ENCODE data around the gene DNAJC5G. TPM values are rescaled to one million over a fixed set of nuclear protein-coding genes. Genes with fewer than 3 reads are reported as not detected.
"Not testable (repeated sequence)": the region's sequence is repeated elsewhere in the genome, so short reads cannot be mapped to it uniquely, and the experiment has no call there.

The DNAJC5G gene
- total RNA-seq, 2 donors from 2014 or later, result not detected

DNA sequence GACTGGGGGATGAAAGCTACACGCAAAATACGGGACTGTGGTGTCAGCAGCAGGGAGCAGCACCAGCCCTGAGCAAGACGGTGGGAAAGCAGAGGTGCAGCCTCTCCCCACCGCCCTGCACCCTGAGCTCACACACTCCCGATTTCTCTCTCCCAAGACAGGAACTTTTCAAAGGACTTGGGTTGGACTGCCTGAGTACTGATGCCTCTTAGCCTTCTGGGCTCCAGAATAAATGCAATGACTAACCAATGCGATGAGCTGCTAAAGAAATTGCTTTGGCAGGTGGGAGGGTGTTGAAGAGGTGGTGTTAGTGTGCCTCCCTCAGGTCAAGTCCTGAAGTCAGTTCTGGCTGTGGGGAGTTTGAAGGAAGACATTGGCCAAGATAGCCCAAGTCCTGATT, 16.6 kb downstream of the DNAJC5G start:
- no peaks in the 10 kb centered on the region for H3K9me3 Mint-ChIP-seq
- DNase-seq (ENCODE audit: low spot score in 2 of 2) (no peak), ATAC-seq (no peak)
- no peaks in the 10 kb centered on the region for H3K36me3 Mint-ChIP-seq
- H3K27ac Mint-ChIP-seq, result no peak overlapping the region

DNA sequence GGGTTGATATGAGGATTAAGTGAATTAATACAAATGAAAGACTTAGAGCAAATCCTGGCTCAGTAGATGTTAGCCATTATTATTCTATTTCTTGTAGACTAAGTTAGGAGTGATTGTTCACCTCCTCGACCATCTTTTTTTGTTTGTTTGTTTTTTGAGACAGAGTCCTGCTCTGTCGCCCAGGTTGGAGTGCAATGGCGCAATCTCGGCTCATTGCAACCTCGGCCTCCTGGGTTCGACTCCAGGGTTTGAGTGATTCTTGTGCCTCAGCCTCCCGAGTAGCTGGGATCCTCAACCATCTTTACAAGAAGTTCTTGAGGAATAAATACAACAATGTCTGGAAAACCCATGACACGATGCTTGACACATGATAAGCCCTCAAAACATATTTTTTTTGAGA, 19.7 kb downstream of the DNAJC5G start:
- no peak overlapping the region for H3K27ac Mint-ChIP-seq
- DNase-seq (ENCODE audit: low spot score in 2 of 2), result no peak
- H3K9me3 Mint-ChIP-seq, result no peaks in the 10 kb centered on the region
- ATAC-seq, result no peak
- no peaks in the 10 kb centered on the region for H3K36me3 Mint-ChIP-seq

DNA sequence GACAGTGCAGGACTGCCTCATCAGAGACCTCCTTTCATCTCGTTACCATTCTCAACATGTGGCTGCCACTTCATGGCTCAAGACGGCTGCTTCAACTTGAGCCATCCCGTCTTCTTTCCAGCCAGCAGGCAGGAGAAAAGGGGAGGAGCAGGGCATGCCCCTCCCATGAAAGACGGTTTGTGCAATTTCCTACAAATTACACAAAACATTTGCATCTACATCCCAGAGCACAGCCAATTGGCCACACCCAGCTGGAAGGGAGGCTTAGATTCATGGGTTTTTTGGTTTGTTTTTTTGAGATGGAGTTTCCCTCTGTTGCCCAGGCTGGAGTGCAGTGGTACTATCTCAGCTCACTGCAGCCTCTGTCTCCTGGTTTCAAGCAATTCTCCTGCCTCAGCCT, 21.2 kb downstream of the DNAJC5G start:
- no peaks in the 10 kb centered on the region for H3K9me3 Mint-ChIP-seq
- H3K27ac Mint-ChIP-seq, result no peak overlapping the region
- DNase-seq (ENCODE audit: low spot score in 2 of 2) (no peak), ATAC-seq (no peak)
- no peaks in the 10 kb centered on the region for H3K36me3 Mint-ChIP-seq

DNA sequence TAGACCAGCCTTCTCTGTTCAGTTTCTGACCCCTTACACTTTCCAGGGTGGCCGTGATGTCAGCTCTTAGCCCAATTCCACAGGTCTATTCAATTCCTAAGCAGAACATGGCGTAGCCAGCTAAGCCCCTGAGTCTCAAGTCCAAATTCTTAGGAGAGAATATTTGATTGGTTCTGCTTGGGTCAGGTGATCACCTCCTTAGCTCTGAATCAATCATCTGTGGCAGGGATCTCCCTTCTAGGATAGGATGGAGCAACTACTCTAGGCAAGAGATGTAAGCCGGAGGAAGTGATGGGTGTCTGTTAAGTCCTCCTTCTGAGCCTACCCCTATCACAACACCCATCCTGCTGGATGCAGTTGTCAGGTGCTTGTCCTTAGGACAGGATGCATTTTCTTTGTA, 22.0 kb downstream of the DNAJC5G start:
- H3K36me3 Mint-ChIP-seq, result no peaks in the 10 kb centered on the region
- no peak overlapping the region for H3K27ac Mint-ChIP-seq
- no peak for DNase-seq (ENCODE audit: low spot score in 2 of 2)
- no peak for ATAC-seq
- H3K9me3 Mint-ChIP-seq, result no peaks in the 10 kb centered on the region

DNA sequence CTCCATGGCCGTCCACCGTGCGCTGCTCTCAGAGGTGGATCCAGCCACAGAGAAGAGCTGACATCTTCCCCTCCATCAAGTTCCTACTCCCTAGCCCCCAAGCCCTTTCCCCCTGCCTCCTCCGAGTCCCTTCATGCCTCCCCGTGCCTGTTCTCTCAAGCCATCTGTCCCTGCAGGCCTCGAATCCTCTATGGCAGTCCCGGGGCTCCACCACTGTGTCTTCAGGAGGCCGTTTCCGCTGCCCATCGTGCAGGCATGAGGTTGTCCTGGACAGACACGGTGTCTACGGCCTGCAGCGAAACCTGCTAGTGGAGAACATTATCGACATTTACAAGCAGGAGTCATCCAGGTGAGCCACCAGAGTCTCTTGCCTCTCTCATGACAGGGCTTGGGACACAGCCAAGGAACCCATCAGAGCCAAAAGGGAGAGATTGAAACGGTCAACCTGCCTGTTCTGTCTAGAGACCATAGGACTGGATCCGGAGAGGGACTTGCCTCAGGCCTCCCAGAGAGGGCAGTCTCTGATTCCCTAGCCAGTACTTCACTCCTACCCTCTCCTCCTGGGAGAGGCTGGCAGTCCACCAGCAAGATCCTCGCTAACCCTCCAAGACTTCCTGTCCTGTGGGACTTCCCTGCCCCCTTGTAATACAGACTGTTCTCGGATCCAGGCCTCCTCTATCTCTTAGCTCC, 23.3 kb downstream of the DNAJC5G start:
- ATAC-seq (no peak), DNase-seq (ENCODE audit: low spot score in 2 of 2) (no peak)
- H3K27ac Mint-ChIP-seq, result no peak overlapping the region
- H3K9me3 Mint-ChIP-seq, result no peaks in the 10 kb centered on the region
- H3K36me3 Mint-ChIP-seq, result no peaks in the 10 kb centered on the region

DNA sequence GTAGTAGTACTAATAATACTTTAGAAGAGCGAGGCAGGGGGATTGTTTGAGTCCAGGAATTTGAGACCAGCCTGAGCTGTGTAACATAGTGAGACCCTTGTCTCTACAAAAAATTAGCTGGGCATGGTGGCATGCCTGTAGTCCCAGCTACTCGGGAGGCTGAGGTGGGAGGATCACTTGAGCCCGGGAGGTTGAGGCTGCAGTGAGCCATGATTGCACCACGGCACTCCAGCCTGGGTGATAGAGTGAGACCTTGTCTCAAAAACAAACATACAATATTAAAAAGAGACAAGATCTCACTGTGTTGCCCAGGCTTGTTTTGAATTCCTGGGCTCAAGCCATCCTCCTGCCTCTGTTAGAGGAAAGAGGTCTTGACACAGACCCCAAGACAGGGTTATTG, 25.4 kb downstream of the DNAJC5G start:
- ATAC-seq; H3K27ac Mint-ChIP-seq; H3K9me3 Mint-ChIP-seq; H3K36me3 Mint-ChIP-seq; DNase-seq (ENCODE audit: low spot score in 2 of 2): not testable (repeated sequence)

DNA sequence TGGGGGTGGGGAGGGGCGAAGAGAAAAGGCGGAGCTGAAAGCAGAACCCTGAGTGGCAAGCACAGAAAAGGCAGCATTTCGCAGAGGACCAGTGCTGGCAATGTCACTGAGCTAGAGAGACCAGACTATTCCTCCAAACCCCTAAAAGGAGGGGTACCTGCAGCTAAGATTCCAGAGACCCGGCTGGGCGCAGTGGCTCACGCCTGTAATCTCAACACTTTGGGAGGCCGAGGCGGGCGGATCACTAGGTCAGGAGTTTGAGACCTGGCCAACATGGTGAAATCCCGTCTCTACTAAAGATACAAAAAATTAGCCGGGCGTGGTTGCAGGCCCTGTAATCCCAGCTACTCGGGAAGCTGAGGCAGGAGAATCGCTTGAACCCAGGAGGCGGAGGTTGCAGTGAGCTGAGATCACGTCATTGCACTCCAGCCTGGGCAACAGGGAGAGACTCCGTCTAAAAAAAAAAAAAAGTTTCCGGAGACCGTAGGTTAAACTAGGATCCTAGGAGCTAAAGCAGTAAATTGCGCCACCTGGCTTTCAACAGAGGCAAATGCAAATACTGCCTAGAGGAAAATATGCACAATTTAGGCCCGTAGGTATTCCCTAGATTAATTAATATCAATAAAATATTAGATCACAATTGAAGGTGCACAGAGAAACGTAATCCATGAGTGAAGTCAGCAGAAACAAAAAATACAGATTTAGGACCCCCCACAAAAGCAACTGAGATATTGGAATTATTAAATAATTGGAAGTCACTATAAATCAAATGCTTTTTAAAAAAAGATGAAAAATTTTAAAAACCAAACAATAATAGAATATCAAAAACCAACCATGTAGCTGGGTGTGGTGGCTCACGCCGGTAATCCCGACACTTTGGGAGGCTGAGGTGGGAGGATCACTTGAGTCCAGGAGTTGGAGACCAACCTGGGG, 28.1 kb downstream of the DNAJC5G start:
- ATAC-seq, result peak; percentile 69 to 87
- no peak overlapping the region for H3K27ac Mint-ChIP-seq
- H3K9me3 Mint-ChIP-seq, result no peaks in the 10 kb centered on the region

DNA sequence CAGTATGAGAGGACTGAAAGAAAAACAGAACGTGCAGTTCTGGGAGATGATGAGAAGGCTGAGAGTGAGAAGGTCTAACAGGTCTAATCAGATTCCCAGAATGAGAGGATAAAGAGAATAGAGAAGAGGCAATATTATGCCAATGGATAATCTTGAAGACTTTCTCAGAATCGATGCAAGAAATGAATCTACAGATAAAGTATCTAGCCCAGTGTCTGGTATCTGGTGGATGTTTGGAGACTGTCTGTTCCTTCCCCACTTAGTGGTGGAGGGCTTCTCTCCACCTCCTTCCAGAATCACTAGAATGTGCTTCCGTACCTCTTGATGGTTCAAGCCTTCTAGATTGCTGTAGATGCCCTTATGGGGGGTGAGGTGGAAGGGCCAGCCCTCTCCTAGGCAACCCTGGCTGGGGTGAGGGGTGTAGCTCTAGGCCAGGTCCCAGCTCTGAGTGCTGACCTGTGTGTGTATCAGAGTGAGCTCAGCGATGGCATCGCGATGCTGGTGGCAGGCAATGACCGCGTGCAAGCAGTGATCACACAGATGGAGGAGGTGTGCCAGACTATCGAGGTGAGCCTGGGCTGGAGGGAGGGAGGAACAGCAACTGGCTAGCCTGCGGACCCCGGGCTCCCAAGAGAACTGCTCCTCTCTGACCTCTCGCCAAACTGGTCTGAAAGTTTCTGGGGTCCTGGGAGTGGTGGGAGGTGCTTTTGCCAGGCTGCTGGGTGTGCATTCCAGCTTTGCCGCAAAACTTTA, 29.4 kb downstream of the DNAJC5G start:
- ATAC-seq (no peak), DNase-seq (ENCODE audit: low spot score in 2 of 2) (no peak)
- Mint-ChIP-seq H3K27ac (no peak overlapping the region), H3K9me3 (no peaks in the 10 kb centered on the region), H3K36me3 (peaks cover 2 to 10% of the 10 kb centered on the region in 2 donors)

More for the DNA sequence above, 28.1 kb downstream of the DNAJC5G start:
- peaks cover 0 to under 1% of the 10 kb centered on the region in 2 donors for H3K36me3 Mint-ChIP-seq
- peak; percentile 55 to 62 for DNase-seq (ENCODE audit: low spot score in 2 of 2)

DNA sequence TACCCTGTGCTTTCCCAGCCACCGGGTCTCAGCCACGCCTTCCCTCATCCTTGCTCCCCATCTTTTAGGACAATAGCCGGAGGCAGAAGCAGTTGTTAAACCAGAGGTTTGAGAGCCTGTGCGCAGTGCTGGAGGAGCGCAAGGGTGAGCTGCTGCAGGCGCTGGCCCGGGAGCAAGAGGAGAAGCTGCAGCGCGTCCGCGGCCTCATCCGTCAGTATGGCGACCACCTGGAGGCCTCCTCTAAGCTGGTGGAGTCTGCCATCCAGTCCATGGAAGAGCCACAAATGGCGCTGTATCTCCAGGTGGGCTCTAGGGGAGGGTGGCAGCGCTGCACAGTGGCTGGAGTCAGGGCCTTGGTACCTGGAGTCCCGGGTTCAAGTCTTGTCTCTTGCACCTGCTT, 30.3 kb downstream of the DNAJC5G start:
- DNase-seq (ENCODE audit: low spot score in 2 of 2) (no peak), ATAC-seq (no peak)
- peaks cover 7 to 12% of the 10 kb centered on the region in 2 donors for H3K36me3 Mint-ChIP-seq
- no peaks in the 10 kb centered on the region for H3K9me3 Mint-ChIP-seq
- no peak overlapping the region for H3K27ac Mint-ChIP-seq

DNA sequence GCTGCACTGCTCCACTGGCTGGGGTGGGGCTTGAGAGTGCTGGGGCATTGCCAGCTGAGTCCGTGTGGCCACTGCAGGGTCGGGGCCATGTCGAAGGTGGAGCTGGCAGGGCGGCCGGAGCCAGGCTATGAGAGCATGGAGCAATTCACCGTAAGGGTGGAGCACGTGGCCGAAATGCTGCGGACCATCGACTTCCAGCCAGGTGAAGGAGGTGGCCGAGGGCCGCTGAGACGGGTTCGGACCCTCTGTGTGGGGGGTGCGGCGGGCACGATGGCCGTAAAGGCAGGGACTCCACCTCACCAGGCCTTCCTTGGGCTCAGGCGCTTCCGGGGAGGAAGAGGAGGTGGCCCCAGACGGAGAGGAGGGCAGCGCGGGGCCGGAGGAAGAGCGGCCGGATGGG, 30.9 kb downstream of the DNAJC5G start:
- ATAC-seq, result peak; percentile 10 to 18
- DNase-seq (ENCODE audit: low spot score in 2 of 2), result no peak
- Mint-ChIP-seq H3K27ac (no peak overlapping the region), H3K9me3 (no peaks in the 10 kb centered on the region), H3K36me3 (peaks cover 7 to 12% of the 10 kb centered on the region in 2 donors)

DNA sequence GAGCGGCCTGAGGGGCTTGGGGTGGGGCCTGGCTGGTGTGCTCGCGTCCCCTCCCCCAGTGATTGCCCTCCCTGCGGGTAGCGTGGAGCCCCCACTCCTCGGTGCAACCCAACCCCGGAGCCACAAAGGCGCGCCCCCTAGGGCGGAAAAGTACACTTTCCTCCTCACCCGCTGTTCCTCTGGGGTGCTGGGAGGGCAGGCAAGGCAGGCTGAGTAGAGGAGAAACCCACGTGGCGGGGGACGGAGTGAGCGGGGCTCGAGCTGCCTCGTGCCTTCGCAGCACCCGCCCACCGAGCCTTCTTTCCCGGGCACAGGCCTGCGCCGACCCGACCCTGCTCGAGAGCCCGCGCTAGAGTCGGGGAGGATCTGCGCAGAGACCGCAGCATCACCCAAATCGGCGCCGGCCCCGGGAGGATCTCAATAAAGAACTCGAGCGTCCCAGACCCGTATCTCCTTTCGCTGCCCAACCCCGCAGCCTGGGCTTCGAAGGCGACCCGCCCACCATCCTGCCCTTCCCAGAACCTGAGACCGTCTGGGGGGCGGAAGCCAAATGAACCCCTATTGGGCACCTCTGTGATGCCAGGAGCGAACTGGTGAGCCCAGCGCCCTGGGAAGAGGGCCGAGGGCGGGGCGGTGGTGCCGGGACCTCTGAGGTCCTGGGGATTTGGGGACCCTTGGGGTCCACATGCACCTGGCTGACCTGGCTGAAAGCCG, 31.5 kb downstream of the DNAJC5G start:
- peak in 1 of 2 donors; percentile 33 for DNase-seq (ENCODE audit: low spot score in 2 of 2)
- peak; percentile 29 to 49 for ATAC-seq

DNA sequence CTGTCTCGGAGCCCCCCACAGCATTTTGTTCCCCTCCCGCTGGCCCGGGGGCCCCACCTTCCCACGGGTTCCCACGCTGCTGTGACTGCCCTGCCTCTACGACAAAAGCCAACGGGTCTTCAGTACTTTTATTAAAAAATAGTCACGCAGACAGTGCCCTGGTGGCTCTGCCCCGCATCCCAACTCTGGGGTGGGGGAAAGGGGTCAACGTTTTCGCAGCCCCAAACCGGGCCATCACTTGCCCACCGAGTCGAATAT, 32.0 kb downstream of the DNAJC5G start:
- H3K36me3 Mint-ChIP-seq, result peaks cover 7 to 12% of the 10 kb centered on the region in 2 donors
- ATAC-seq (no peak), DNase-seq (ENCODE audit: low spot score in 2 of 2) (no peak)
- H3K9me3 Mint-ChIP-seq, result no peaks in the 10 kb centered on the region
- no peak overlapping the region for H3K27ac Mint-ChIP-seq

More for the DNA sequence above, 31.5 kb downstream of the DNAJC5G start:
- no peak overlapping the region for H3K27ac Mint-ChIP-seq
- H3K36me3 Mint-ChIP-seq, result peaks cover 7 to 12% of the 10 kb centered on the region in 2 donors
- no peaks in the 10 kb centered on the region for H3K9me3 Mint-ChIP-seq

DNA sequence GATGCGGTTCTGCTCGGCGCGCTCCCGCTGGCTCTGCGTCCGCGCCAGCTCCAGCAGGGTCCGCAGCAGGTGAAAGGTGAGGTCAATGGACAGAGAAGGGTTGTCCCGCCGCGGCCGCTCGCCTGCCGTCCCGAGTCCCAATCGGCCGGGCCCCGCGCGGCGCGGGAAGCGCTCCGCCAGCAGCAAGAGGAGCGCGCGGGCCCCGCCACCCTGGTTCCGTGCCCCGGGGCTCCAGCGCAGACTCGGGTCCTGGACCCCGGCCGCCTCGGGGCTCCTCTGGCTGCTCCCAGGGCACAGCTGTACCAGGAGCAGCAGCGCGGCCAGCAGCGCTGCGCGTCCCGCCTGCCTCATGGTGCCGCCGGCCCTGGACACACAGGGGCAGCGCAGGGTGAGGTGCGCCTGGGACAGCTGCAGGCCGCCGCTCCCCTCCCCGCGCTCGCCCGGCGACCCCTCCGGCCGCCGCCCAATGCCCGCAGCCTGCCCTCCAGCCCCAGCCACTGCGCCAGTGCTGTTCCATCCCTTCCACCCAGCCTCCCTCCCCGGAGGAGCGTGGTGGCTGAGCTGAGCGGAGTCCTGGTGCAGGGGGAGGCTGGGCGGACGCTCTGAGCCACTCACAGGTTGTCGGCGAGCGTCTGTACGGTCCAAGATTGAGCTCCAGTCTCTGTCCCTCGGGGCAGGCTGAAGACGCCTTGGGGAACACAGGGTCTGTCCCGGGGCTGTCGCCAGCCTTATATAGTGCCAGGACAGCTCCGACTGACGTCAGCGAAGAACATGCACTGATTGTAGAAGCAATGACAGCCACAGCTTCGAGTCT, 32.5 kb downstream of the DNAJC5G start:
- no peak for DNase-seq (ENCODE audit: low spot score in 2 of 2)
- Mint-ChIP-seq H3K36me3 (peaks cover 7 to 12% of the 10 kb centered on the region in 2 donors), H3K9me3 (no peaks in the 10 kb centered on the region), H3K27ac (no peak overlapping the region)
- ATAC-seq, result no peak

DNA sequence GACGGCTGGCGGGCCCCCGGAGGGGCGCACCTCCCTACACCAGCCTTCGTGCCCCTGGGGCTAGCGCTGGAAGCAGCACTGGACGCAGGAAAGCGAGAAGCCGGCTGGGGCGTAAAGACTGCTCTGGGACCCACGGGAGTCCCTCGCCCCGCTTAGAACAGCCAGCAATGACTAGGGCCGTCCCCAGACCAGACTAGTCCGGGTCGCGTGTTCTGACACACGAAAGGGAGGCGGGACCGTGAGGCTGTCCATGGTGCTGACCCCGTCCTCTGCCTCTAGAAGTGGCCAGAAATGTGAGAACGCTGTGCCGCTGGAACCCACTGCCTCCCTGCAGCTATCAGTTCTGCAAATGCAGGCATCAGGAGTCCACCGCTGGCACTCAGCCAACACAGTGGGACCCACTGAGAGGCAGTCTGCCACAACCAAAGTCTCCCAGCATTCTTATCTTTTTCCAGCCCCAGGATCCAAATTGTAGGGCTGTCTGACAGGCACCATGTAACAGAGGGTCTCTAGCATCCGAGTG, 33.2 kb downstream of the DNAJC5G start, which contains the start of gene UCN:
UCN (minus strand) TSS at position 87 of the 523 bp plus-strand sequence. CDS start 550 bp downstream, outside the sequence.
- Mint-ChIP-seq H3K9me3 (no peaks in the 10 kb centered on the region), H3K27ac (no peak within 1 kb of the TSS), H3K36me3 (peaks cover 7 to 12% of the 10 kb centered on the region in 2 donors)
- ATAC-seq (no peak), DNase-seq (ENCODE audit: low spot score in 2 of 2) (no peak)

DNA sequence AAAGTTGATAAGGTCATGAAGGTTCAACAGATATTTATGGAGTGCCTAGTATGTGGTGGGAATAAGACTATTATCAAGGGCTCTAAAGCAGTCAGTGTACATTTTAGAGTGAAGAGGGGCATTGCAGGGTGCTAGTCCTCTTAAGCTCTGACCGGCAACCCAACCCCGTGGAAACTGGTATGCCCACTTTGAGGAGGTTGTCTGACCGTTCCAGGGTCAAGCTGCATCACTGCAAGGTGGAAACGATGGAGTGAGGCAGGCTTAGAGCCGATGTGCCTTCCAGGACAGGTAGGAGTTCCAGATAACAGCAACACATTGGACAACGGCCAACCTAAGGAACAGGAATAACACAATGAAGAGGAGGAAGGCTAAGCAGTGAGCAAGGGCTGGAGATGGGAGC, 34.4 kb downstream of the DNAJC5G start:
- H3K27ac Mint-ChIP-seq, result no peak overlapping the region
- peaks cover 7 to 12% of the 10 kb centered on the region in 2 donors for H3K36me3 Mint-ChIP-seq
- DNase-seq (ENCODE audit: low spot score in 2 of 2) (no peak), ATAC-seq (no peak)
- H3K9me3 Mint-ChIP-seq, result no peaks in the 10 kb centered on the region
